ENCODE results near the gene GCK. TPM values are rescaled to one million over a fixed set of nuclear protein-coding genes. Genes with fewer than 3 reads are reported as not detected.
A peak's percentile ranks its signal among the peaks of the same experiment; 100 is the strongest.

Gene GCK
- total RNA-seq, 1 experiment from 2014 or later: not detected

GRCh38 chr7:44124822-44125202 lies 64.4 kb downstream of the GCK start:
- DNase-seq (ENCODE audit: extremely low read depth, low read depth): no peak

GRCh38 chr7:44123190-44124003 lies 65.8 kb downstream of the GCK start, which contains the start of gene POLD2:
TSS of gene POLD2 (minus strand) at chr7:44123548. CDS start at chr7:44122053, 1,495 bp downstream.
- DNase-seq (ENCODE audit: extremely low read depth, low read depth): peak; percentile 95

- DNase-seq (ENCODE audit: extremely low read depth, low read depth): no peak
Measured at GRCh38 chr7:44122529-44122928, 66.7 kb downstream of the GCK start.

GRCh38 chr7:44121761-44122420 lies 67.3 kb downstream of the GCK start:
- DNase-seq (ENCODE audit: extremely low read depth, low read depth): no peak

GRCh38 chr7:44120395-44120794 lies 68.8 kb downstream of the GCK start:
- no peak for DNase-seq (ENCODE audit: extremely low read depth, low read depth)

- no peak for DNase-seq (ENCODE audit: extremely low read depth, low read depth)
Measured at GRCh38 chr7:44119829-44120380, 69.3 kb downstream of the GCK start.

- DNase-seq (ENCODE audit: extremely low read depth, low read depth): no peak
Measured at GRCh38 chr7:44117801-44118429, 71.3 kb downstream of the GCK start.

GRCh38 chr7:44116789-44117666 lies 72.2 kb downstream of the GCK start:
- no peak for DNase-seq (ENCODE audit: extremely low read depth, low read depth)

GRCh38 chr7:44116087-44116788 lies 73.0 kb downstream of the GCK start:
- no peak for DNase-seq (ENCODE audit: extremely low read depth, low read depth)

- DNase-seq (ENCODE audit: extremely low read depth, low read depth): no peak
Measured at GRCh38 chr7:44114586-44115310, 74.5 kb downstream of the GCK start.

GRCh38 chr7:44113764-44114354 lies 75.4 kb downstream of the GCK start:
- DNase-seq (ENCODE audit: extremely low read depth, low read depth): no peak

GRCh38 chr7:44112997-44113763 lies 76.1 kb downstream of the GCK start:
- DNase-seq (ENCODE audit: extremely low read depth, low read depth): no peak

- DNase-seq (ENCODE audit: extremely low read depth, low read depth): no peak
Measured at GRCh38 chr7:44112231-44112996, 76.8 kb downstream of the GCK start.

- no peak for DNase-seq (ENCODE audit: extremely low read depth, low read depth)
Measured at GRCh38 chr7:44111761-44112160, 77.5 kb downstream of the GCK start.

GRCh38 chr7:44110719-44111635 lies 78.3 kb downstream of the GCK start:
- DNase-seq (ENCODE audit: extremely low read depth, low read depth): no peak

GRCh38 chr7:44109991-44110390 lies 79.2 kb downstream of the GCK start:
- DNase-seq (ENCODE audit: extremely low read depth, low read depth): no peak
